CD8-positive, alpha-beta memory T cell (primary cell): Measurements from ENCODE around the gene TMEM26. TPM values are rescaled to one million over a fixed set of nuclear protein-coding genes. Genes with fewer than 3 reads are reported as not detected.
A peak's percentile ranks its signal among the peaks of the same experiment; 100 is the strongest.

Experiments
- CTCF ChIA-PET: fragments of 350-600 bp; sonication (Branson Sonifier 250); formaldehyde crosslinking; loops from one replicate; lab custom pipeline; 2021; ENCODE audit warnings: antibody characterized with exemption; lab: Charles Lee
- POLR2A ChIA-PET: fragments of 350-600 bp; sonication (Branson Sonifier 250); formaldehyde crosslinking; loops from one replicate; lab custom pipeline; 2021; ENCODE audit warnings: antibody characterized with exemption; lab: Charles Lee
- DNase-seq, 5 donors: peaks; one replicate each; pipeline versions ENCODE4 v3.0.0 to v3.0.0-alpha.2; 2020 to 2022; ENCODE audit warnings: mixed read lengths in 1 of 5
- H3K27ac ChIP-seq: one replicate; pipeline ENCODE4 v1.7.0; 2013; ENCODE audit warnings: low read depth, mild to moderate bottlenecking, low read length, moderate library complexity
- H3K27me3 ChIP-seq: 2 replicates; pipeline ENCODE4 v1.7.0; 2013; ENCODE audit warnings: low read length, mild to moderate bottlenecking; ENCODE audit not compliant: insufficient read depth, poor library complexity, severe bottlenecking
- H3K36me3 ChIP-seq: 2 replicates; pipeline ENCODE4 v1.7.0; 2013; ENCODE audit warnings: mild to moderate bottlenecking, low read length, moderate library complexity; ENCODE audit not compliant: insufficient read depth
- H3K4me1 ChIP-seq: 2 replicates; pipeline ENCODE4 v1.7.0; 2013; ENCODE audit warnings: mild to moderate bottlenecking, low read length, moderate library complexity; ENCODE audit not compliant: insufficient read depth
- H3K4me3 ChIP-seq: 2 replicates; pipeline ENCODE4 v1.7.0; 2013; ENCODE audit warnings: mild to moderate bottlenecking, low read length
- H3K9me3 ChIP-seq: 2 replicates; pipeline ENCODE4 v1.7.0; 2013; ENCODE audit warnings: mild to moderate bottlenecking, low read length
- H3K27ac Mint-ChIP-seq, 8 donors: one replicate each; pipeline ENCODE4 v1.8.0; 2020 to 2021; ENCODE audit warnings: mixed read lengths in 8 of 8, mild to moderate bottlenecking in 6 of 8, inconsistent platforms in 3 of 8, moderate library complexity in 3 of 8
- H3K27me3 Mint-ChIP-seq, 2 donors: one replicate each; pipeline ENCODE4 v1.8.0; 2020 to 2021; ENCODE audit warnings: mixed read lengths in 2 of 2, mild to moderate bottlenecking in 1 of 2, moderate library complexity in 1 of 2
- H3K36me3 Mint-ChIP-seq, 3 donors: one replicate each; pipeline ENCODE4 v1.8.0; 2020 to 2021; ENCODE audit warnings: mixed read lengths in 3 of 3, inconsistent platforms in 1 of 3, mild to moderate bottlenecking in 1 of 3
- H3K4me1 Mint-ChIP-seq, 3 donors: one replicate each; pipeline ENCODE4 v1.8.0; 2020 to 2021; ENCODE audit warnings: mixed read lengths in 3 of 3, inconsistent platforms in 1 of 3, mild to moderate bottlenecking in 1 of 3
- H3K4me3 Mint-ChIP-seq, 7 donors: one replicate each; pipeline ENCODE4 v1.8.0; 2020 to 2021; ENCODE audit warnings: mixed read lengths in 7 of 7, mild to moderate bottlenecking in 6 of 7, moderate library complexity in 4 of 7, inconsistent platforms in 2 of 7
- H3K9me3 Mint-ChIP-seq, 5 donors: one replicate each; pipeline ENCODE4 v1.8.0; 2020 to 2022; ENCODE audit warnings: mixed read lengths in 5 of 5, mild to moderate bottlenecking in 3 of 5, moderate library complexity in 2 of 5, inconsistent platforms in 1 of 5
- polyA plus RNA-seq: library from polyadenylated mRNA; unstranded; fragments of 300-500 nt; fragmentation: Illumina TruSeq; gene quantifications from one replicate; pipeline ENCODE4 v1.2.3, GENCODE V29; 2021
- total RNA-seq, 2 experiments: library from RNA; stranded (reverse); gene quantifications; one replicate each; pipeline ENCODE4 v1.2.3, GENCODE V29; 2021

Gene TMEM26
- total and polyA plus RNA-seq, 3 experiments from 2014 or later: not detected

DNA sequence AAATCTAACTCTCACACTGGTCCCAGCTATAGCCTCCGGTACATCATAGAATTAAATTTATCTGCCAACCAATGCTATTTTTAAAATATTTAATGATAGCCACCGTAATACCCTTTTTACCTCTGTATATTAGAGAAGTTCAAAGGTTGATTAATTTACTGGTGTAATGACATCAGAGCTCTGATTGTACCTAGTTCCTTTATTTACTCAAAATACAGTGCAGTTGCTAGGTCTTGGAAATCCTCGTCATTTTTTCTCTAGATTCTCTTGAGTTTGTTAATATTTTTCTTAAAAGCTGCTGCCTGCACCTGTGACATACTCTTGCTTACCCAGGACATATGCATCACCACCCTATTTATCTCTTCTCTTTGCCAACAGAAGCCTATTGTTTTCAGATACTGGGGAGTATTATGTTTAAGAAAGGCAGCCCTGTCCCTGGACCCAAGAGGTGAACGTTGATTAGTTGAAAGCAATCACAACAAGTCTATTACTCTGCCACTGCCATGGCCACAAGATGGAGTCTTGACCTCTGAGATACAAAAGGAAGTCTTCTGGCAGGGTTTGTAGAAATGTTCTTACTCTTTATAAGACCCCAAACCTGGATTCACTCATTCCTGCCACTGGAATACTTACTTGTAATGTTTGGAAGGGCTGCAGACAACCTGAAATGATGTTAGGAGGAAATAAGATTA, 25.6 kb upstream of the TMEM26 start:
- H3K4me3 ChIP-seq: no peak overlapping the region
- Mint-ChIP-seq H3K9me3 (no peaks in the 10 kb centered on the region), H3K27ac (peak overlapping the region in 2 of 8 donors; percentile 3 to 4), H3K4me3 (no peak overlapping the region), H3K27me3 (peaks cover 0 to 9% of the 10 kb centered on the region in 2 donors), H3K4me1 (no peaks in the 10 kb centered on the region), H3K36me3 (no peaks in the 10 kb centered on the region)
- CTCF ChIA-PET: no interaction called here
- POLR2A ChIA-PET: no interaction called here
- no peak for DNase-seq
- no peaks in the 10 kb centered on the region for H3K36me3 ChIP-seq
- H3K27ac ChIP-seq: no peak overlapping the region
- no peaks in the 10 kb centered on the region for H3K9me3 ChIP-seq
- H3K27me3 ChIP-seq: no peaks in the 10 kb centered on the region
- H3K4me1 ChIP-seq: no peaks in the 10 kb centered on the region

DNA sequence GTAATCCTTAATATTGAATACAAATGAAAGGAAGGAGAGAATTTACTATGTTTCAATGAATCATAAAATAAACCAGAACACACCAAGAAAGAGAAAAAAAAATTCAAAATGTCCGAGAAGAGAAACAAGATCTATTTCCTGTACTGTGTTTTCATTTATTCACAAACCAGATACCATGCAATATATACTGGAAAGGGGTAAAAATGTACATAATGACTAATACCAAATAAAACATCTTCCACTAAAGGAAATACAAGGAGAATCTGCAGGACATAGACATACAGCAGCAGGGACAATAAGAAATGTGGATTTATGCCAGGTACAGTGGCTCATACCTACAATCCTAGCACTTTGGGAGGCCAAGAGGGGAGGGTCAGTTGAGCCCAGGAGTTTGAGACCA, 24.3 kb upstream of the TMEM26 start:
- H3K4me1 ChIP-seq: no peaks in the 10 kb centered on the region
- H3K9me3 Mint-ChIP-seq: no peaks in the 10 kb centered on the region
- no peaks in the 10 kb centered on the region for H3K9me3 ChIP-seq
- ChIA-PET POLR2A (no interaction called here), CTCF (no interaction called here)
- no peaks in the 10 kb centered on the region for H3K36me3 Mint-ChIP-seq
- H3K4me3 ChIP-seq: no peak overlapping the region
- no peaks in the 10 kb centered on the region for H3K4me1 Mint-ChIP-seq
- no peaks in the 10 kb centered on the region for H3K36me3 ChIP-seq
- H3K27me3 ChIP-seq: no peaks in the 10 kb centered on the region
- H3K27me3 Mint-ChIP-seq: peaks cover 0 to 6% of the 10 kb centered on the region in 2 donors
- H3K4me3 Mint-ChIP-seq: no peak overlapping the region
- H3K27ac Mint-ChIP-seq: no peak overlapping the region
- no peak for DNase-seq
- H3K27ac ChIP-seq: no peak overlapping the region

DNA sequence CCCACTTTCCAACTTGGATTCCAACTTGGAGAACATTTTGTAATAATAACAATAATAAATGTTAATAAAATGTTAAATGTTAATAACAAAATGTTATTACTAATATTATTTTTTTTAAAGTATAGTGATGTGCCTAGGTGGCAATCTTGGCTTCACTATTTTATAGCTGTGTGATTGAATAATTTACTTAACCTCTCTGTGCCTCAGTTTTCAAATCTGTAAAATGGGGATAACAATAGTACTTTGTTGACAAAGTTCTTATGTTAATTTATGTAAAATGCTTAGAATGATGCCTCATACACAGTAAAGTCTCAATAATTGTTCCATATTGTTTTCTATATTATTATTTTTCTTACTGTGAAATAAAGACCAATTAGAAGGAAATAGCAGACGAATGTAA, 23.3 kb upstream of the TMEM26 start:
- H3K27ac ChIP-seq: no peak overlapping the region
- Mint-ChIP-seq H3K27ac (no peak overlapping the region), H3K36me3 (no peaks in the 10 kb centered on the region), H3K4me1 (no peaks in the 10 kb centered on the region), H3K27me3 (peaks cover 0 to 6% of the 10 kb centered on the region in 2 donors), H3K4me3 (no peak overlapping the region), H3K9me3 (no peaks in the 10 kb centered on the region)
- no peak for DNase-seq
- POLR2A ChIA-PET: no interaction called here
- no peak overlapping the region for H3K4me3 ChIP-seq
- no peaks in the 10 kb centered on the region for H3K36me3 ChIP-seq
- no peaks in the 10 kb centered on the region for H3K9me3 ChIP-seq
- CTCF ChIA-PET: no interaction called here
- no peaks in the 10 kb centered on the region for H3K27me3 ChIP-seq
- H3K4me1 ChIP-seq: no peaks in the 10 kb centered on the region

DNA sequence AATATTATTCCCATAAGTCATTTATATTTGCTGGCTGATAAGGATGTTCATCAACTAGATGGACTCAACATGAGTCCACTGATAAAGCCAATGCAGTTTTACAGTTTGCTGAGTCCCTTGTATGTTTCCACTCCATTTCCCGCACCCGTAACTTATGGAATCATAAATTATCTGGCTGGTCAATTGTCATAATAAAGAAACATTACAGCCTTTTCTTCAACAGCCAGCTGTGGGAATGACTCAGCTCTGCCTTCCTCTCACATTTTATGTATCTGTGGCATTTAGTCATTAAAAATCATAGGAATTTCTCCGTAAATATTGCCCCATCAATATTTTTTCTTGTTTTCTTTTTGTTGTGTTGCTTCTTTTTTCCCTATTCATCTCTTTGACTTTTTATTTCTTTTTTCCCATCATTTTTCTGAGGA, 22.3 kb upstream of the TMEM26 start:
- H3K9me3 ChIP-seq: no peaks in the 10 kb centered on the region
- H3K4me3 Mint-ChIP-seq: no peak overlapping the region

DNA sequence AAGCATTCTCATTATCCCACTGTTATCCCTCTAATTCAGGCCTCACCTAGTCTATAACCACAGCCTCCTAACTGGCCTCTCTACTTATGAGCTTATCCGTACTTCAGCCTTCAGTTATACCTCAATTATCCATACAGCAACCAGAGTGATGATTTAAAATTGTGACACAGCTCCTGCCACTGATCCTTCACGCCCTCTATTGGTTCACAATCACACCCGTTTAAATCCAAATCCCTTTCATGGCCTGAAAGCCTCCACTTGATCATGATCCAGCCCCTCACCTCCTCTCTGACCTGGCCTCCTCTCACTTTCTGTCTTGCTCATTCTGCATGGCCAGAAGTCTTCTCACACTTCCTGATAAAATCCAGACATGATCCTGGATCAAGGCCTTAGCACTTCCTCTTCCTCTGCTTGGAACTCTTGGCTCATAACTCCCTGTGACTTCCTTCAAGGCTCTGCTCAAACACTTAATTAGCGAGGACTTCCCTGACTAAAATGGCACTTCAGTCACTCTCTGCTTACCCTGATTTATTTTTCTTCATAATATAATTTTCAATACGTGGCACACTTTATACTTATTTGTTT, 19.0 kb upstream of the TMEM26 start:
- no peak for DNase-seq
- no peak overlapping the region for H3K4me3 Mint-ChIP-seq
- H3K36me3 Mint-ChIP-seq: no peaks in the 10 kb centered on the region
- peaks cover 0 to 2% (median 0%) of the 10 kb centered on the region in 5 donors for H3K9me3 Mint-ChIP-seq
- no peaks in the 10 kb centered on the region for H3K9me3 ChIP-seq
- H3K4me3 ChIP-seq: no peak overlapping the region
- H3K27me3 Mint-ChIP-seq: peaks cover under 1 to 1% of the 10 kb centered on the region in 2 donors
- H3K4me1 Mint-ChIP-seq: no peaks in the 10 kb centered on the region
- no peak overlapping the region for H3K27ac Mint-ChIP-seq
- H3K36me3 ChIP-seq: no peaks in the 10 kb centered on the region
- CTCF ChIA-PET: no interaction called here
- H3K4me1 ChIP-seq: no peaks in the 10 kb centered on the region
- H3K27me3 ChIP-seq: no peaks in the 10 kb centered on the region
- H3K27ac ChIP-seq: no peak overlapping the region
- POLR2A ChIA-PET: no interaction called here

More for the DNA sequence above, 22.3 kb upstream of the TMEM26 start:
- Histone ChIP-seq H3K4me3 (no peak overlapping the region), H3K36me3 (no peaks in the 10 kb centered on the region), H3K27me3 (no peaks in the 10 kb centered on the region), H3K27ac (no peak overlapping the region), H3K4me1 (no peaks in the 10 kb centered on the region)
- no peaks in the 10 kb centered on the region for H3K4me1 Mint-ChIP-seq
- H3K27ac Mint-ChIP-seq: no peak overlapping the region
- DNase-seq: no peak
- H3K9me3 Mint-ChIP-seq: no peaks in the 10 kb centered on the region
- ChIA-PET CTCF (interaction anchor here (0.6 kb wide), 1 partner anchor 18 kb away, joined by 3 read pairs; no protein-coding TSS in a partner anchor), POLR2A (no interaction called here)
- H3K36me3 Mint-ChIP-seq: no peaks in the 10 kb centered on the region
- peaks cover 0 to 6% of the 10 kb centered on the region in 2 donors for H3K27me3 Mint-ChIP-seq

DNA sequence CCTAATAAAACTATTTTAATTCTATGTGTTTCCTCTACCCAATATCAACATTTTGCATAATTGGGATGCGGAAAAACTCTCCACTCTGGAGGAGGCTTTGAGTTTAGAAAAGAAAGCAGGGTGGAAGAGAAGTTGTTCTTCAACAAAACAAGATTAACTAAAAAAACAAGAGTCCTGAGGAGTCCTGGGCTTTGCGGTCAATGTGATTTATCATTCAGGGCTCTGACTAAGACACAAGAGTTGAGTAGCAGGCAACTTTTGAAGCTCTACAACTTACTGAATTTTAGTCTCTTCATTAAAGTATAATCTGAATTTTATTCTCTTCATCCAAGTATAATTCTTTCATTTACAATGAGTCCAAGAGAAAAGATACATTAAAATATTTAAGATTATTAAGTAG, 18.3 kb upstream of the TMEM26 start:
- H3K4me1 ChIP-seq: no peaks in the 10 kb centered on the region
- no peaks in the 10 kb centered on the region for H3K9me3 ChIP-seq
- no peaks in the 10 kb centered on the region for H3K36me3 Mint-ChIP-seq
- H3K27me3 Mint-ChIP-seq: peaks cover 0 to 1% of the 10 kb centered on the region in 2 donors
- H3K36me3 ChIP-seq: no peaks in the 10 kb centered on the region
- POLR2A ChIA-PET: no interaction called here
- DNase-seq: no peak
- H3K4me3 Mint-ChIP-seq: no peak overlapping the region
- H3K9me3 Mint-ChIP-seq: peaks cover 0 to 2% (median 0%) of the 10 kb centered on the region in 5 donors
- no peak overlapping the region for H3K4me3 ChIP-seq
- no peaks in the 10 kb centered on the region for H3K27me3 ChIP-seq
- no peaks in the 10 kb centered on the region for H3K4me1 Mint-ChIP-seq
- CTCF ChIA-PET: no interaction called here
- H3K27ac Mint-ChIP-seq: no peak overlapping the region
- no peak overlapping the region for H3K27ac ChIP-seq

DNA sequence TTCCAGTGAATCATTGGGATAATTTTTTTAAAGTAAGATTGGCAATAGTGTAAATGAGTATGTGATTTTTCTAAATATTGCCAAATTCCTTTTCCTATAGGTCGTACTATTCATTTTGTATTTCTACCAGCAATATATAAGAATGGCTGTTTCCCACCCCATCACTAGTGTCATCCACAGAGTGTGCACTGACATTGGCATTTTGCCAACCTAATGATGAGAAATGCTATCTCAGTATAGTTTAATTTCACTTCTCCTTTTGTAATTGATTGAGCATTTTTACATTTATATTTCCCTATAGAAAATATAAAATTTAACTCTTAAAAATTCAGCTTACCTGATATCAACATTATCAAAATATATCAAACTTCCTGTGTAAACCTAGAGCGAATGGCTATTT, 17.6 kb upstream of the TMEM26 start:
- Mint-ChIP-seq H3K27me3 (peaks cover 0 to 1% of the 10 kb centered on the region in 2 donors), H3K27ac (no peak overlapping the region), H3K9me3 (peaks cover 0 to 2% (median 0%) of the 10 kb centered on the region in 5 donors), H3K4me1 (no peaks in the 10 kb centered on the region), H3K36me3 (no peaks in the 10 kb centered on the region), H3K4me3 (no peak overlapping the region)
- CTCF ChIA-PET: no interaction called here
- H3K4me1 ChIP-seq: no peaks in the 10 kb centered on the region
- H3K27me3 ChIP-seq: no peaks in the 10 kb centered on the region
- no peak for DNase-seq
- no peak overlapping the region for H3K27ac ChIP-seq
- H3K4me3 ChIP-seq: no peak overlapping the region
- no peaks in the 10 kb centered on the region for H3K36me3 ChIP-seq
- POLR2A ChIA-PET: no interaction called here
- no peaks in the 10 kb centered on the region for H3K9me3 ChIP-seq

DNA sequence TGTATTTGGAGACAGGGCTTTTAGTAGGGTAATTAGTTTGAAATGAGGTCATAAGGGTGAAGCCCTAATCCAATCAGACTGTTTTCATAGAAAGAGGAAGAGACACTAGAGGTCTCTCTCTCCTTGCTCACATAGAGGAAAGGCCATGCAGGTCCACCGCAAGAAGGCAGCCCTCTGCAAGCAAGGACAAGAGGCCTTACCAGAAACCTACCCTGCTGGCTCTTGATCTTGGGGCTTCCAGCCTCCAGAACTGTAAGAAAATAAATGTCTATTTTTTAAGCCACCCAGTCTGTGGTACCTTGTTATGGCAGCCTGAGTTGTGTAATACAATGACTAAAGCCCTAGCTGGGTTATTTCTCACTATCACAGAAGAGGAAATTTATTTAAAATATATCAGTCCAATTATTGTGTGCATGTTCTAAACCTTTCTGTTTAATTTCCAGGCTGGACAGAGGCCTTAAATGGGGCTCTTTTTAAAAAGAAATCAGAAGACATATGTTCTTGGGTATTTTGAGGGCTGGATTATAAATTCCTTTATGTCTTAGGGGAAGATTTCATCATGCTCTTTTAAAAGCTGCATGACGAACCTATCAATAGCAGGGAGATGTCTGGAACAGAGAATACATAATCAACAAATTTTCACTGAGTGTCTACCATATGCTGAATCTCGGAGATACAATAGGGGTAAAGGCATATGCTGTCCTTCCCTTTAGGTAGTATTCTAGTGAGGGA, 12.9 kb upstream of the TMEM26 start:
- H3K27me3 Mint-ChIP-seq: peaks cover 0 to 1% of the 10 kb centered on the region in 2 donors
- CTCF ChIA-PET: no interaction called here
- H3K27ac ChIP-seq: no peak overlapping the region
- H3K36me3 Mint-ChIP-seq: no peaks in the 10 kb centered on the region
- no peaks in the 10 kb centered on the region for H3K36me3 ChIP-seq
- no peak overlapping the region for H3K4me3 Mint-ChIP-seq
- POLR2A ChIA-PET: no interaction called here
- no peak overlapping the region for H3K4me3 ChIP-seq
- peaks cover 0 to 3% (median 0%) of the 10 kb centered on the region in 5 donors for H3K9me3 Mint-ChIP-seq
- no peaks in the 10 kb centered on the region for H3K4me1 ChIP-seq
- DNase-seq: no peak
- no peaks in the 10 kb centered on the region for H3K27me3 ChIP-seq
- no peaks in the 10 kb centered on the region for H3K9me3 ChIP-seq
- H3K4me1 Mint-ChIP-seq: no peaks in the 10 kb centered on the region
- no peak overlapping the region for H3K27ac Mint-ChIP-seq
